Measurements from ENCODE around the gene CERK. TPM values are rescaled to one million over a fixed set of nuclear protein-coding genes. Genes with fewer than 3 reads are reported as not detected.

CERK gene
- total RNA-seq, 1 donor from 2014 or later = 50.7 TPM

DNA sequence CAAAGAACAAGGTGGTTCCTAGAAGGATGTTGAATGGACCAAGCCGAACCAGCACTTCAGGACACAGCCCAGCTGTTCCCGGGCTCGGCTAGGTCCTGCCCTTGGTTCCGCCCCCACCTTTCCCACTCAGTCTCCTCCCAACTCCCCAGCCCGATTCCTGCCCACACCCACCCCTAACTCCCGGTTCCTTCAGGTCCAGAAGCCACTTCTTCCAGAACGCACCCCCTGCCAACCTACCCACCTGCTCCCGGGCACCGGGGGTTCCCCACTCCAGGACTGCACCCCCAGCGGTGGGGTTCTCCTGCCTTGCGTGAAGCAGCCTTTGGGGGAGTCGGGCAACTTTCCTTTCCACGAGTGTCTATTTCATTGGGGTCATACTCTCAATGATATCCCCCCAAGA, 30.7 kb downstream of the CERK start:
- H3K9me3 Mint-ChIP-seq = no peaks in the 10 kb centered on the region
- H3K36me3 Mint-ChIP-seq = peaks cover 66% of the 10 kb centered on the region
- H3K27me3 Mint-ChIP-seq (ENCODE audit: low read depth) = no peaks in the 10 kb centered on the region
- TF ChIP-seq, protein P1, sequence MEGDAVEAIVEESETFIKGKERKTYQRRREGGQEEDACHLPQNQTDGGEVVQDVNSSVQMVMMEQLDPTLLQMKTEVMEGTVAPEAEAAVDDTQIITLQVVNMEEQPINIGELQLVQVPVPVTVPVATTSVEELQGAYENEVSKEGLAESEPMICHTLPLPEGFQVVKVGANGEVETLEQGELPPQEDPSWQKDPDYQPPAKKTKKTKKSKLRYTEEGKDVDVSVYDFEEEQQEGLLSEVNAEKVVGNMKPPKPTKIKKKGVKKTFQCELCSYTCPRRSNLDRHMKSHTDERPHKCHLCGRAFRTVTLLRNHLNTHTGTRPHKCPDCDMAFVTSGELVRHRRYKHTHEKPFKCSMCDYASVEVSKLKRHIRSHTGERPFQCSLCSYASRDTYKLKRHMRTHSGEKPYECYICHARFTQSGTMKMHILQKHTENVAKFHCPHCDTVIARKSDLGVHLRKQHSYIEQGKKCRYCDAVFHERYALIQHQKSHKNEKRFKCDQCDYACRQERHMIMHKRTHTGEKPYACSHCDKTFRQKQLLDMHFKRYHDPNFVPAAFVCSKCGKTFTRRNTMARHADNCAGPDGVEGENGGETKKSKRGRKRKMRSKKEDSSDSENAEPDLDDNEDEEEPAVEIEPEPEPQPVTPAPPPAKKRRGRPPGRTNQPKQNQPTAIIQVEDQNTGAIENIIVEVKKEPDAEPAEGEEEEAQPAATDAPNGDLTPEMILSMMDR (IDR thresholded peaks at IDR 0.05; ENCODE audit: unreplicated experiment) = no peak
- H3K27ac Mint-ChIP-seq = no peak overlapping the region
- no peaks in the 10 kb centered on the region for H3K4me1 Mint-ChIP-seq
- DNase-seq (ENCODE audit: low spot score in 2 of 2, unreplicated experiment in 2 of 2) = no peak
- no peak overlapping the region for H3K4me3 Mint-ChIP-seq

- no peaks in the 10 kb centered on the region for H3K4me1 Mint-ChIP-seq
- H3K27me3 Mint-ChIP-seq (ENCODE audit: low read depth) = no peaks in the 10 kb centered on the region
- peaks cover 60% of the 10 kb centered on the region for H3K36me3 Mint-ChIP-seq
- no peak overlapping the region for H3K27ac Mint-ChIP-seq
- DNase-seq (ENCODE audit: low spot score in 2 of 2, unreplicated experiment in 2 of 2) = no peak
- no peak overlapping the region for H3K4me3 Mint-ChIP-seq
- TF ChIP-seq, protein P1 (IDR thresholded peaks at IDR 0.05; ENCODE audit: unreplicated experiment) = no peak
- H3K9me3 Mint-ChIP-seq = no peaks in the 10 kb centered on the region
These were observed 32.0 kb downstream of the CERK start for GRCh38 chr22:46706060-46706459.

GRCh38 chr22:46703996-46704370, 34.1 kb downstream of the CERK start:
- H3K4me1 Mint-ChIP-seq = no peaks in the 10 kb centered on the region
- TF ChIP-seq, protein P1 (IDR thresholded peaks at IDR 0.05; ENCODE audit: unreplicated experiment) = no peak
- H3K36me3 Mint-ChIP-seq = peaks cover 56% of the 10 kb centered on the region
- no peaks in the 10 kb centered on the region for H3K27me3 Mint-ChIP-seq (ENCODE audit: low read depth)
- no peak overlapping the region for H3K27ac Mint-ChIP-seq
- H3K9me3 Mint-ChIP-seq = no peaks in the 10 kb centered on the region
- no peak for DNase-seq (ENCODE audit: low spot score in 2 of 2, unreplicated experiment in 2 of 2)
- H3K4me3 Mint-ChIP-seq = no peak overlapping the region

DNA sequence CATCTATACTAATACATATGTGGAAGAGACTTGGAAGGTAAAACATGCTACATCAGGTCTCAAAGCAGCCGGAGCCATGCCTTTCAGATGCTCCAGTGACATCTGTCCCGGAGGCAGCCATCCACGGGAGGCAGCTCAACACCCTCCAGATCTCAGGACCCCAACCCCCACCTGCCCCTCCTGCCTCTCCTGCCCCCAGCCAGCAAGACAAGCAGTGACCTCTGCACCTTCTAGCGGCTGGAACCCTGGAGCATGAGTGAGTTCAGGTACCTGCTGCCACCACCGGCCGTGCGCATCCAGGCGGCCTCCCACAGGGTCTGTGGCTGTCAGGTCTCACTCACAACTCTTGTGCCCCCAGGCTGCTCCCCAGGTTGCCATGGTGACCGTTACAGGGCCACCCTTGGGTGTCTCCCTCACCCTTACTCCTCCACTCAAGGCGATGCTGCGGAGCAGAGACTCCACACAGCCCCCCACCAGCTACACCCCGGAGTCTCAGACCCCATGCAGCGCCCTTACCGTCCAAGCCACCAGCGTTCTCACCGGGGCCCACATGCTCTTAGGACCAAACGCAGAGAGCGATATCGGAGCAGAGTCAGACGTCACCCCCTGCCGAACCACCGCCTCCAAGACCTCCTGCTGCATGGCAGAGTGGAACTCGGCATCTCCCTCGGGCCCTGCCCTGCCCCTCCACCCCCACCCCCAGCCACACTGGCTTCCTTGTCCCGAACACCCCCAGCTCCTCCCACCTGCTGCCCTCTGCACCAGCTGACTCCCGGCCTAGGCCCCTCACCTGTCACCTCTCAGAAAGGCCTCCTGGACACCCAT, 34.7 kb downstream of the CERK start:
- Mint-ChIP-seq H3K4me1 (no peaks in the 10 kb centered on the region), H3K4me3 (no peak overlapping the region), H3K27me3 (ENCODE audit: low read depth) (no peaks in the 10 kb centered on the region), H3K9me3 (no peaks in the 10 kb centered on the region), H3K27ac (no peak overlapping the region), H3K36me3 (peaks cover 56% of the 10 kb centered on the region)
- no peak for DNase-seq (ENCODE audit: low spot score in 2 of 2, unreplicated experiment in 2 of 2)
- TF ChIP-seq, protein P1 (IDR thresholded peaks at IDR 0.05; ENCODE audit: unreplicated experiment) = no peak

DNA sequence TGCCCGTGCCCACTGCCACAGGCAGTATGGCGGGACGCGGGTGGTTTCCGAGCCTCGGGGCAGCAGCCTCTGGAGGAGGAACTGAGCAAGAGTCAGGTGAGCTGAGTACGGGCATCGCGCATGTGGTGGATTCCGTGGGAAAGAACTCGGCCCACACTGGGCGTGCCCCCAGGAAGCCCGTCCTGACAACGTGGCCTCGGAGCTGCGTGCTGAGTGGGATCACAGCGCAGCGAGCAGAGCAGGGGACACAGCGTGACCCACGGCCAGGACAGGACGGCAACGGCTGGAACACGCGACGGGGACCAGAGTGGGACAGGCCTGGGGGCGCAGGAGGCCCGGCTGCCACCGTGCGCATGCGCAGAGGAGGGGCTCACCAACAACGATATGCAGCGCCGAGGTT, 36.8 kb downstream of the CERK start:
- H3K4me1 Mint-ChIP-seq = no peaks in the 10 kb centered on the region

More for the DNA sequence above, 36.8 kb downstream of the CERK start:
- DNase-seq (ENCODE audit: low spot score in 2 of 2, unreplicated experiment in 2 of 2) = no peak
- Mint-ChIP-seq H3K4me3 (no peak overlapping the region), H3K36me3 (peaks cover 41% of the 10 kb centered on the region), H3K9me3 (no peaks in the 10 kb centered on the region), H3K27me3 (ENCODE audit: low read depth) (no peaks in the 10 kb centered on the region), H3K27ac (no peak overlapping the region)
- TF ChIP-seq, protein P1 (IDR thresholded peaks at IDR 0.05; ENCODE audit: unreplicated experiment) = no peak

Data from mesothelial cell of epicardium (in vitro differentiated cells).